Head of caudate nucleus (tissue), 42 donors: Measurements from ENCODE around the gene MRPL21.

Experiments used
- DNase-seq, 42 donors: peaks; one replicate each; pipeline versions ENCODE4 v3.0.0 to v3.0.0-alpha.2; 2020 to 2021; ENCODE audit warnings: mixed read lengths in 7 of 42
- intact Hi-C: fragments of 100-400 bp; cut with DNase I; formaldehyde crosslinking; loops from one replicate; pipeline ENCODE4 v1.15.0; 2022

Gene MRPL21

DNA sequence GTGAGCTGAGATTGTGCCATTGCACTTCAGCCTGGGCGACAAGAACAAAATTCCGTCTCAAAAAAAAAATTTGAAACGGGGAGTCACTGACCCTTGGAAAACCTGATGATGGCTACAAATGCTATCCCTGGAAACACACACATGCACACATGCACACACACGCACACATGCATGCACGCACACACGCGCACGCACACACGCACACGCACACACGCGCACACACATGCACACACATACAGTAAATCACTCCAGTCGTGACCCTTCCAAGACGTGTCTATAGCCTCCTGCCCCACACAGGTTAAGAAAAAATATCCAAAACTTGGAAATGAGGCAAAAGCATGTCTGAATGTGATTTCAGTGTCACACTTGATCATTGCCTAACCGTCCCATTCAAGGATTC, 55.2 kb downstream of the MRPL21 start:
- no peak for DNase-seq
- intact Hi-C loops = no loop called here

DNA sequence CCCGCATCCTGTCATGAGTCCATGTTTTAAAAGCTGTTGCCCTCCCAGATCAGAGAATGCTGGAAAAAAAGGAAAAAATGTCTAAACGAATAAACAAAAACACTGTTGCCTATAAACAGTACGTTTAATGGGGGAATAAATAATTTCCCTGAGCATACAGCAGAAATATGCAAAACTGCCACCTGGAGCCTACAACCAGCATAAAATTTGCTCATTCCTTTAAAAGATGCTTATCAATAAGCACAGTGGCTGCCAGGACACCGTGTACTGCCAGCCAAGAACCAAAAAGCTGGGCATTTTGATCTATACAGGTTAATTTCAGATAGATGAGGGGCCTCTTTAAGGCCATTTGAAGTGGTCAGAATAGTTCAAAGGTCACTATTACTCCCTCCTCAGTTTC, 56.2 kb downstream of the MRPL21 start:
- intact Hi-C loops = no loop called here
- no peak for DNase-seq

- no peak for DNase-seq
- intact Hi-C loops = no loop called here
Measured at GRCh38 chr11:68845351-68846002, 58.2 kb downstream of the MRPL21 start.

GRCh38 chr11:68844801-68845200, 58.8 kb downstream of the MRPL21 start:
- DNase-seq = no peak
- intact Hi-C loops = no loop called here

GRCh38 chr11:68844376-68844775, 59.3 kb downstream of the MRPL21 start:
- intact Hi-C loops = no loop called here

GRCh38 chr11:68843703-68844312, 59.8 kb downstream of the MRPL21 start:
- intact Hi-C loops = no loop called here
- DNase-seq = peak in 33 of 42 donors; percentile 10 to 68 (median 45)

More at GRCh38 chr11:68844376-68844775, 59.3 kb downstream of the MRPL21 start:
- DNase-seq = no peak

GRCh38 chr11:68843052-68843561, 60.5 kb downstream of the MRPL21 start:
- no peak for DNase-seq
- intact Hi-C loops = no loop called here

- intact Hi-C loops = no loop called here
- DNase-seq = no peak
Measured at GRCh38 chr11:68842427-68843051, 61.1 kb downstream of the MRPL21 start.

GRCh38 chr11:68841718-68842426, 61.8 kb downstream of the MRPL21 start, which contains the start of gene CPT1A:
Gene CPT1A, minus strand, starts transcription at chr11:68841916. Its CDS starts 26,442 bp downstream, at chr11:68815474.
- peak in 39 of 42 donors; percentile 28 to 81 (median 61) for DNase-seq
- intact Hi-C loops = no loop called here
